CD14-positive monocyte (primary cell): Measurements from ENCODE around the gene CCM2. TPM values are rescaled to one million over a fixed set of nuclear protein-coding genes. Genes with fewer than 3 reads are reported as not detected.

Experiments used
- DNase-seq, 3 donors: peaks; one replicate each; pipeline ENCODE4 v3.0.0-alpha.2; 2011 to 2022
- H2AFZ ChIP-seq: 2 replicates; pipeline ENCODE4 v1.6.0; 2012; ENCODE audit warnings: mild to moderate bottlenecking, low read depth, low read length, inconsistent platforms; ENCODE audit not compliant: insufficient read depth, poor library complexity, severe bottlenecking
- H3K27ac ChIP-seq, 2 donors: 1 replicate in 1 of 2; 2 replicates in 1 of 2; pipeline ENCODE4 v1.5.1; 2012 to 2013; ENCODE audit warnings: low read length in 2 of 2, control low read depth in 1 of 2, inconsistent platforms in 1 of 2, low read depth in 1 of 2, mild to moderate bottlenecking in 1 of 2
- H3K27me3 ChIP-seq, 2 donors: one replicate each; pipeline versions ENCODE4 v1.6.0 to v1.6.1; 2011 to 2013; ENCODE audit warnings: low read length in 2 of 2; ENCODE audit not compliant: control insufficient read depth in 2 of 2, insufficient read depth in 2 of 2
- H3K36me3 ChIP-seq, 2 donors: replicated peaks in 1 of 2; 1 replicate in 1 of 2; 2 replicates in 1 of 2; pipeline versions ENCODE4 v1.5.1 to v1.6.1; 2012 to 2013; ENCODE audit warnings: low read length in 2 of 2, control low read depth in 1 of 2, inconsistent platforms in 1 of 2, mild to moderate bottlenecking in 1 of 2; ENCODE audit not compliant: insufficient read depth in 2 of 2, control insufficient read depth in 1 of 2
- H3K4me1 ChIP-seq, 2 donors: 1 replicate in 1 of 2; 2 replicates in 1 of 2; pipeline versions ENCODE4 v1.5.1 to v1.6.1; 2012 to 2013; ENCODE audit warnings: low read length in 2 of 2, control low read depth in 1 of 2, inconsistent platforms in 1 of 2, mild to moderate bottlenecking in 1 of 2, moderate library complexity in 1 of 2; ENCODE audit not compliant: insufficient read depth in 2 of 2, control insufficient read depth in 1 of 2
- H3K4me2 ChIP-seq: replicated peaks from 2 replicates; pipeline ENCODE3; 2012; ENCODE audit warnings: low read length, moderate library complexity, mild to moderate bottlenecking; ENCODE audit not compliant: poor library complexity, severe bottlenecking; ENCODE audit errors: extremely low read depth
- H3K4me3 ChIP-seq, 3 experiments: fragments of 200-600 bp in 1 of 3; sonication (generic) in 1 of 3; replicated peaks in 1 of 3; 1 replicate in 2 of 3; 2 replicates in 1 of 3; pipeline ENCODE4 v1.5.1; 2011 to 2013; ENCODE audit warnings: low read length in 3 of 3, mild to moderate bottlenecking in 3 of 3, control low read depth in 2 of 3, low read depth in 2 of 3, inconsistent platforms in 1 of 3, moderate library complexity in 1 of 3
- H3K79me2 ChIP-seq: 2 replicates; pipeline ENCODE4 v1.6.0; 2012; ENCODE audit warnings: mild to moderate bottlenecking, control low read depth, inconsistent platforms, low read length, moderate library complexity; ENCODE audit not compliant: insufficient read depth
- H3K9ac ChIP-seq: 2 replicates; pipeline ENCODE4 v1.6.0; 2017; ENCODE audit warnings: low read length, mild to moderate bottlenecking; ENCODE audit not compliant: insufficient read depth, poor library complexity, severe bottlenecking
- H3K9me3 ChIP-seq, 2 donors: replicated peaks in 1 of 2; 1 replicate in 1 of 2; 2 replicates in 1 of 2; pipeline versions ENCODE4 v1.5.1 to v1.6.1; 2012 to 2013; ENCODE audit warnings: low read length in 2 of 2, control low read depth in 1 of 2; ENCODE audit not compliant: control insufficient read depth in 1 of 2, insufficient read depth in 1 of 2
- H4K20me1 ChIP-seq: 2 replicates; pipeline ENCODE4 v1.6.0; 2012; ENCODE audit warnings: mild to moderate bottlenecking, low read length, control low read depth, moderate library complexity; ENCODE audit not compliant: insufficient read depth
- H3K27ac Mint-ChIP-seq, 7 donors: one replicate each; pipeline ENCODE4 v1.8.0; 2020; ENCODE audit warnings: mild to moderate bottlenecking in 7 of 7, mixed read lengths in 7 of 7, moderate library complexity in 6 of 7, inconsistent platforms in 2 of 7
- H3K27me3 Mint-ChIP-seq, 3 donors: one replicate each; pipeline ENCODE4 v1.8.0; 2021 to 2022; ENCODE audit warnings: low read depth in 3 of 3, mild to moderate bottlenecking in 3 of 3, mixed read lengths in 3 of 3, moderate library complexity in 3 of 3, inconsistent platforms in 1 of 3
- H3K36me3 Mint-ChIP-seq, 2 donors: one replicate each; pipeline ENCODE4 v1.8.0; 2020; ENCODE audit warnings: mixed read lengths in 2 of 2, inconsistent platforms in 1 of 2, mild to moderate bottlenecking in 1 of 2
- H3K4me1 Mint-ChIP-seq: one replicate; pipeline ENCODE4 v1.8.0; 2020; ENCODE audit warnings: mild to moderate bottlenecking, mixed read lengths
- H3K4me3 Mint-ChIP-seq, 2 donors: one replicate each; pipeline ENCODE4 v1.8.0; 2020; ENCODE audit warnings: mild to moderate bottlenecking in 2 of 2, mixed read lengths in 2 of 2, moderate library complexity in 1 of 2
- H3K9me3 Mint-ChIP-seq, 7 donors: one replicate each; pipeline ENCODE4 v1.8.0; 2020 to 2022; ENCODE audit warnings: mixed read lengths in 7 of 7, mild to moderate bottlenecking in 6 of 7, moderate library complexity in 6 of 7, inconsistent platforms in 2 of 7
- CTCF ChIP-seq: fragments of 200-600 bp; IDR thresholded peaks from one replicate; pipeline ENCODE4 v1.8.0; 2022; ENCODE audit warnings: antibody characterized with exemption, mild to moderate bottlenecking
- WGBS: methylation state at CpG from one replicate; pipeline ENCODE4 v1.1.5; 2013; ENCODE audit warnings: missing lambda C conversion rate; ENCODE audit not compliant: insufficient coverage; 5-methylcytosine and 5-hydroxymethylcytosine counted together
- intact Hi-C, 2 donors: fragments of 100-400 bp; cut with micrococcal nuclease; formaldehyde crosslinking; loops; one replicate each; pipeline versions ENCODE4 v1.15.0 to v1.15.1; 2023
- polyA plus RNA-seq, 3 donors: library from polyadenylated mRNA; depleted of rRNA in 1 of 3; unstranded in 2 of 3; stranded (reverse) in 1 of 3; fragments of 300-500 nt in 2 of 3; fragments of >200 nt in 1 of 3; fragmentation: Illumina TruSeq in 2 of 3; gene quantifications; 1 replicate in 2 of 3; 2 replicates in 1 of 3; pipeline ENCODE4 v1.2.3, GENCODE V29; 2012 to 2021

The CCM2 gene
- polyA plus RNA-seq, 3 donors: 38.5 to 102 (median 51.4) TPM

- H3K4me3 Mint-ChIP-seq: no peak overlapping the region
- intact Hi-C loops: no loop called here
- no peak overlapping the region for H3K4me2 ChIP-seq
- H3K27me3 Mint-ChIP-seq: no peaks in the 10 kb centered on the region
- peak overlapping the region in 1 of 7 donors; percentile 35 for H3K27ac Mint-ChIP-seq
- H3K4me1 Mint-ChIP-seq: peaks cover 17% of the 10 kb centered on the region
- H3K4me1 ChIP-seq: peaks cover 6 to 21% of the 10 kb centered on the region in 2 donors
- peaks cover 87 to 94% of the 10 kb centered on the region in 2 donors for H3K36me3 Mint-ChIP-seq
- peak overlapping the region in 1 of 2 donors; percentile 14 for H3K27ac ChIP-seq
- H4K20me1 ChIP-seq: peaks cover 72% of the 10 kb centered on the region
- no peak for TF ChIP-seq CTCF
- no peaks in the 10 kb centered on the region for H3K9me3 ChIP-seq
- H3K9me3 Mint-ChIP-seq: no peaks in the 10 kb centered on the region
- DNase-seq: no peak
- H3K27me3 ChIP-seq: no peaks in the 10 kb centered on the region
- no peak overlapping the region for H2AFZ ChIP-seq
- peaks cover 56% of the 10 kb centered on the region for H3K79me2 ChIP-seq
- H3K4me3 ChIP-seq: no peak overlapping the region
- peaks cover 91 to 94% of the 10 kb centered on the region in 2 donors for H3K36me3 ChIP-seq
- H3K9ac ChIP-seq: no peak overlapping the region
- 98% methylated on average over 11 of the region's 12 CpGs for WGBS
Measured at GRCh38 chr7:45104844-45105587, 105.0 kb downstream of the CCM2 start.

DNA sequence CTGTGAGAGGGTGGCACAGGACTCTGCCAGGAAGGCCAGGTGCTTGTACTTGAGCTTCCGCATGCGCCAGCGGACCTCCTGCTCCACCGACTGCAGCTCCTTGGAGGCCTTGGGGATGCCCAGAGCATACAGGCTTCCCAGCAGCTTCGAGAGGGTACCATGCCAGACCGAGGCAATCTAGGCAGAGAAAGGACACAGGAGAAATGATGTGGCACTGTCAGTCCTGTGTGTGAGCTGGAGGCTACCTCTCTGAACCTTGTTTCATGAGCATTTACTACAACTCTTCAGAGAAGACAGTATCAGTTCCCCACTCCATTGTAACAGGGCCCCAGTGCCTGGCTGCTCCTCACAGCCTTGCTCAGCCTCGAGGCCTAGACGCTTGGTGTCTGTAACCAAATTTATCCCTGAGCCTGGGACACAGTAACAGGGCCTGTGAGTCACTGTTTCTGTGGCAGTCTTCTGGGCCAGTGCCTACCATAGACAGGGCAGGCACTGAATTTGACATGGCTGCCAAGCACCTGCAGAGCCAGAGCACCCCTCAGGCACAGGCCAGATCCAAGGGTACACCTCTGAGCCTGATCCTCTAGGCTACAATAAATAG is 105.7 kb downstream of the CCM2 start:
- Histone ChIP-seq H3K79me2 (peaks cover 63% of the 10 kb centered on the region), H2AFZ (no peak overlapping the region), H3K4me2 (no peak overlapping the region), H3K9ac (no peak overlapping the region), H4K20me1 (peaks cover 72% of the 10 kb centered on the region), H3K4me1 (peaks cover 13 to 27% of the 10 kb centered on the region in 2 donors), H3K4me3 (no peak overlapping the region), H3K27me3 (no peaks in the 10 kb centered on the region), H3K9me3 (no peaks in the 10 kb centered on the region), H3K36me3 (peaks cover 84 to 88% of the 10 kb centered on the region in 2 donors), H3K27ac (peak overlapping the region in 1 of 2 donors; percentile 55)
- WGBS: 96% methylated on average over 8 of the region's 8 CpGs
- no peak for DNase-seq
- intact Hi-C loops: no loop called here
- Mint-ChIP-seq H3K9me3 (no peaks in the 10 kb centered on the region), H3K36me3 (peaks cover 80 to 88% of the 10 kb centered on the region in 2 donors), H3K27me3 (no peaks in the 10 kb centered on the region), H3K4me1 (peaks cover 23% of the 10 kb centered on the region), H3K27ac (peak overlapping the region in 1 of 7 donors; percentile 35), H3K4me3 (no peak overlapping the region)
- TF ChIP-seq CTCF: no peak
